Mucosa of descending colon (tissue), 3 donors: ENCODE data around the gene ALMS1. TPM values are rescaled to one million over a fixed set of nuclear protein-coding genes. Genes with fewer than 3 reads are reported as not detected.
"Not testable (repeated sequence)": the region's sequence is repeated elsewhere in the genome, so short reads cannot be mapped to it uniquely, and the experiment has no call there.

ENCODE experiments used
- ATAC-seq: fragments of 200-7000 bp; cut with Tn5 transposase; one replicate; pipeline ENCODE4 v1.9.1; 2020; ENCODE audit warnings: mild to moderate bottlenecking, moderate library complexity
- DNase-seq, 3 donors: peaks; one replicate each; pipeline ENCODE4 v3.0.0-alpha.2; 2020
- H3K36me3 ChIP-seq: fragments of 200-600 bp; one replicate; pipeline ENCODE4 v1.8.0; 2021; ENCODE audit warnings: low read depth, mild to moderate bottlenecking
- H3K4me1 ChIP-seq: fragments of 200-600 bp; one replicate; pipeline ENCODE4 v1.8.0; 2021; ENCODE audit warnings: low read depth, mild to moderate bottlenecking
- H3K4me3 ChIP-seq: fragments of 200-600 bp; one replicate; pipeline ENCODE4 v1.8.0; 2021; ENCODE audit warnings: mild to moderate bottlenecking
- H3K9me3 ChIP-seq: fragments of 200-600 bp; one replicate; pipeline ENCODE4 v1.8.0; 2021; ENCODE audit warnings: mild to moderate bottlenecking
- CTCF ChIP-seq: fragments of 200-600 bp; IDR thresholded peaks from one replicate; pipeline ENCODE4 v1.8.0; 2022; ENCODE audit warnings: antibody characterized with exemption, mild to moderate bottlenecking
- intact Hi-C, 2 donors: fragments of 100-400 bp; cut with DNase I in 1 of 2; cut with micrococcal nuclease in 1 of 2; formaldehyde crosslinking; loops; one replicate each; pipeline versions ENCODE4 v1.11.0 to v1.11.1; 2022; cut with DNase I, micrococcal nuclease
- total RNA-seq, 3 donors: library from RNA; stranded (reverse); fragmentation: NEBNext Ultra II Directional in 2 of 3; extraction: Animal tissue kit (Norgen Biotek cat#: 25700) in 2 of 3; gene quantifications; one replicate each; pipeline versions ENCODE4 v1.2.1 to v1.2.4, GENCODE V29; 2021 to 2023
- donor health status: DM: no; HTN: no; CAD: no; lungs with moderate emphysema.
- donor health status: DM: no; HTN: no; CAD: no.
- donor health status: DM: no; HTN: yes; CAD: no.

Gene ALMS1
- total RNA-seq, 3 donors from 2014 or later, result 18.3 to 26.6 (median 21.5) TPM

GRCh38 chr2:73614997-73615396 lies 229.4 kb downstream of the ALMS1 start:
- no peaks in the 10 kb centered on the region for H3K4me1 ChIP-seq

GRCh38 chr2:73619925-73620324 lies 234.3 kb downstream of the ALMS1 start:
- DNase-seq, result peak in 1 of 3 donors; percentile 46
- H3K36me3 ChIP-seq, H3K4me1 ChIP-seq, intact Hi-C loops, H3K9me3 ChIP-seq, ATAC-seq, H3K4me3 ChIP-seq: not testable (repeated sequence)

More at GRCh38 chr2:73614997-73615396, 229.4 kb downstream of the ALMS1 start:
- DNase-seq, result no peak
- TF ChIP-seq CTCF, result no peak
- Histone ChIP-seq H3K36me3 (no peaks in the 10 kb centered on the region), H3K9me3 (no peaks in the 10 kb centered on the region), H3K4me3 (no peak overlapping the region)
- intact Hi-C loops, result no loop called here
- no peak for ATAC-seq

- ATAC-seq, H3K9me3 ChIP-seq, H3K4me1 ChIP-seq, H3K4me3 ChIP-seq, intact Hi-C loops, DNase-seq, H3K36me3 ChIP-seq: not testable (repeated sequence)
Observed at GRCh38 chr2:73624036-73624435, 238.4 kb downstream of the ALMS1 start.

- H3K4me1 ChIP-seq, H3K4me3 ChIP-seq, H3K9me3 ChIP-seq, intact Hi-C loops, H3K36me3 ChIP-seq, DNase-seq: not testable (repeated sequence)
- ATAC-seq, result peak; percentile 73
Observed at GRCh38 chr2:73624625-73625024, 239.0 kb downstream of the ALMS1 start.

- intact Hi-C loops, H3K4me1 ChIP-seq, DNase-seq, H3K4me3 ChIP-seq, H3K36me3 ChIP-seq, ATAC-seq, H3K9me3 ChIP-seq: not testable (repeated sequence)
Observed at GRCh38 chr2:73626237-73626636, 240.6 kb downstream of the ALMS1 start.

DNA sequence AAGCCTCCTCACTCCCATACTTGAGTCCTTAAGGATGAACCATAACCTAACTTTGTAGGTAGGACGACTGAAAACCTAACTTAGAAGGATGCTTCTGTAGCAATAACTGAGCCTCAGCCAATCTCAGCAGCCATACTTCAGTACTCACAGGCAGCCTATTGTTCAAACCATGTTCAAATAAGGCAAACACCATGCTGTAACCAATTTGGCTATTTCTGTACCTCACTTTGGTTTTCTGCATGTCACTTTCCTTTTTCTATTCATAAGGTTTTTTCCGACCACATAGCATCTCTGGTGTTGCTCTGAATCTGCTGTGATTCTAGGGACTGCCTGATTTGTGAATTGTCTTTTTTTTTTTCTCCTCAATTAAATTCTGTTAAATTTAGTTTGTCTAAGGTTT lies 242.9 kb downstream of the ALMS1 start:
- H3K9me3 ChIP-seq, ATAC-seq, intact Hi-C loops, H3K4me3 ChIP-seq, H3K4me1 ChIP-seq, H3K36me3 ChIP-seq, DNase-seq: not testable (repeated sequence)

GRCh38 chr2:73630662-73631266 lies 245.1 kb downstream of the ALMS1 start:
- DNase-seq, H3K4me3 ChIP-seq, H3K4me1 ChIP-seq, intact Hi-C loops, H3K36me3 ChIP-seq, H3K9me3 ChIP-seq: not testable (repeated sequence)
- peak; percentile 28 for TF ChIP-seq CTCF
- ATAC-seq, result peak; percentile 78

- H3K4me3 ChIP-seq, H3K9me3 ChIP-seq, DNase-seq, intact Hi-C loops, H3K36me3 ChIP-seq: not testable (repeated sequence)
- ATAC-seq, result peak; percentile 88
- peaks cover 19% of the 10 kb centered on the region for H3K4me1 ChIP-seq
Observed at GRCh38 chr2:73636977-73637376, 251.3 kb downstream of the ALMS1 start.

- intact Hi-C loops, result no loop called here
- Histone ChIP-seq H3K4me1 (peaks cover 19% of the 10 kb centered on the region), H3K9me3 (no peaks in the 10 kb centered on the region), H3K36me3 (no peaks in the 10 kb centered on the region), H3K4me3 (no peak overlapping the region)
- DNase-seq (no peak), ATAC-seq (no peak)
- no peak for TF ChIP-seq CTCF
Observed at GRCh38 chr2:73638429-73638828, 252.8 kb downstream of the ALMS1 start.
